GM23338 (cell line): ENCODE results near the gene RTN4IP1. TPM values are rescaled to one million over a fixed set of nuclear protein-coding genes. Genes with fewer than 3 reads are reported as not detected.

Experiments
- ATAC-seq: fragments of 200-7000 bp; cut with Tn5 transposase; 3 replicates; pipeline ENCODE4 v1.9.1; 2020
- DNase-seq: peaks from one replicate; pipeline ENCODE4 v3.0.0-alpha.2; 2015; ENCODE audit warnings: low spot score
- H2AFZ ChIP-seq: fragments of 200-600 bp; sonication (generic); 2 replicates; pipeline ENCODE4 v1.8.0; 2016; ENCODE audit warnings: antibody characterized with exemption, mild to moderate bottlenecking, moderate library complexity
- H3F3A ChIP-seq: fragments of 200-600 bp; sonication (generic); replicated peaks from 2 replicates; pipeline ENCODE4 v1.8.0; 2017; ENCODE audit warnings: antibody characterized with exemption, mixed run types, low read depth
- H3K27ac ChIP-seq: fragments of 200-600 bp; sonication (generic); 2 replicates; pipeline ENCODE4 v1.6.1; 2016; ENCODE audit warnings: low read depth
- H3K27me3 ChIP-seq: fragments of 200-600 bp; sonication (generic); 2 replicates; pipeline ENCODE4 v1.8.0; 2016; ENCODE audit warnings: mild to moderate bottlenecking, mixed run types, moderate library complexity; ENCODE audit not compliant: insufficient read depth
- H3K36me3 ChIP-seq: fragments of 200-600 bp; sonication (generic); 2 replicates; pipeline ENCODE4 v1.8.0; 2016; ENCODE audit warnings: mild to moderate bottlenecking; ENCODE audit not compliant: insufficient read depth
- H3K4me1 ChIP-seq: fragments of 200-600 bp; sonication (generic); 2 replicates; pipeline ENCODE4 v1.8.0; 2016; ENCODE audit warnings: mild to moderate bottlenecking, moderate library complexity; ENCODE audit not compliant: insufficient read depth
- H3K4me2 ChIP-seq: fragments of 200-600 bp; sonication (generic); 2 replicates; pipeline ENCODE4 v1.7.1; 2017; ENCODE audit warnings: mixed run types
- H3K4me3 ChIP-seq: fragments of 200-600 bp; sonication (generic); 2 replicates; pipeline ENCODE4 v1.6.1; 2016; ENCODE audit warnings: mixed run types
- H3K79me2 ChIP-seq: fragments of 200-600 bp; sonication (generic); replicated peaks from 2 replicates; pipeline ENCODE4 v1.8.0; 2017; ENCODE audit warnings: mild to moderate bottlenecking; ENCODE audit not compliant: insufficient read depth
- H3K9me2 ChIP-seq: fragments of 200-600 bp; sonication (generic); 2 replicates; pipeline ENCODE4 v1.8.0; 2017; ENCODE audit not compliant: insufficient read depth
- H4K20me1 ChIP-seq: fragments of 200-600 bp; sonication (generic); replicated peaks from 2 replicates; pipeline ENCODE4 v1.8.0; 2017; ENCODE audit warnings: mild to moderate bottlenecking; ENCODE audit not compliant: insufficient read depth
- H3K27ac Mint-ChIP-seq: 2 replicates; pipeline ENCODE4 v1.8.0; 2020; ENCODE audit warnings: inconsistent platforms, mild to moderate bottlenecking, moderate library complexity, mixed read lengths
- H3K27me3 Mint-ChIP-seq: 3 replicates; pipeline ENCODE4 v1.8.0; 2022; ENCODE audit warnings: low read depth, mild to moderate bottlenecking, moderate library complexity, mixed read lengths, inconsistent platforms; ENCODE audit not compliant: insufficient read depth, poor library complexity
- H3K36me3 Mint-ChIP-seq: 3 replicates; pipeline ENCODE4 v1.8.0; 2021; ENCODE audit warnings: low read depth, mild to moderate bottlenecking, inconsistent platforms, moderate library complexity, mixed read lengths
- H3K4me1 Mint-ChIP-seq: 3 replicates; pipeline ENCODE4 v1.8.0; 2020; ENCODE audit warnings: mild to moderate bottlenecking, inconsistent platforms, mixed read lengths
- H3K4me3 Mint-ChIP-seq: 3 replicates; pipeline ENCODE4 v1.8.0; 2021; ENCODE audit warnings: moderate library complexity, mild to moderate bottlenecking, inconsistent platforms, mixed read lengths
- H3K9me3 Mint-ChIP-seq: 3 replicates; pipeline ENCODE4 v1.8.0; 2020; ENCODE audit warnings: moderate library complexity, mild to moderate bottlenecking, inconsistent platforms, mixed read lengths
- CREB1 ChIP-seq: fragments of 250-450 bp; sonication (Bioruptor Pico); IDR thresholded peaks from 2 replicates; pipeline ENCODE4 v1.5.0; 2020; ENCODE audit warnings: low read depth, mild to moderate bottlenecking, moderate library complexity
- EZH2 ChIP-seq: fragments of 200-600 bp; sonication (generic); IDR thresholded peaks from one replicate; pipeline ENCODE4 v1.8.0; 2017; ENCODE audit warnings: antibody characterized with exemption, mild to moderate bottlenecking, low read depth; ENCODE audit not compliant: unreplicated experiment
- EZH2phosphoT487 ChIP-seq: fragments of 200-600 bp; sonication (generic); IDR thresholded peaks from one replicate; pipeline ENCODE4 v1.8.1; 2018; ENCODE audit warnings: antibody characterized with exemption; ENCODE audit not compliant: unreplicated experiment
- JUNB ChIP-seq: IDR thresholded peaks from one replicate; pipeline ENCODE4 v1.6.1; 2016; ENCODE audit warnings: antibody characterized with exemption; ENCODE audit not compliant: unreplicated experiment
- NANOG ChIP-seq: IDR thresholded peaks from 2 replicates; pipeline ENCODE4 v1.6.1; 2016; ENCODE audit warnings: antibody characterized with exemption, borderline replicate concordance
- POLR2AphosphoS5 ChIP-seq: IDR thresholded peaks from 2 replicates; pipeline ENCODE4 v1.6.1; 2016; ENCODE audit warnings: antibody characterized with exemption, low read depth
- STAT1 ChIP-seq: IDR thresholded peaks from one replicate; pipeline ENCODE4 v1.6.1; 2016; ENCODE audit warnings: antibody characterized with exemption; ENCODE audit not compliant: unreplicated experiment
- ZNF114 ChIP-seq: fragments of 250-450 bp; sonication (Bioruptor Pico); IDR thresholded peaks from 2 replicates; pipeline ENCODE4 v1.5.0; 2020; ENCODE audit warnings: mild to moderate bottlenecking, moderate library complexity
- ZNF331 ChIP-seq: fragments of 250-450 bp; sonication (Bioruptor Pico); IDR thresholded peaks from 2 replicates; pipeline ENCODE4 v1.5.0; 2020; ENCODE audit warnings: low read depth, mild to moderate bottlenecking, moderate library complexity
- polyA plus RNA-seq: library from polyadenylated mRNA; unstranded; fragments of >200 nt; fragmentation: Nextera tagmentation; extraction: Ambion mirVana; gene quantifications from 2 replicates; pipeline ENCODE4 v1.2.1, GENCODE V29; 2016
- total RNA-seq: library from RNA; depleted of rRNA; stranded (reverse); fragments of >200 nt; shearing (Covaris generic); gene quantifications from 2 replicates; pipeline ENCODE4 v1.2.3, GENCODE V29; 2014
- TF ChIP-seq, protein P1 (sequence below), 2 experiments: fragments of 200-600 bp in 1 of 2; sonication (generic) in 1 of 2; conservative IDR thresholded peaks; 2 replicates each; pipeline versions ENCODE4 v1.5.1 to v1.6.1; 2016 to 2017; ENCODE audit warnings: antibody characterized with exemption in 2 of 2, low read depth in 2 of 2, mild to moderate bottlenecking in 2 of 2, moderate library complexity in 1 of 2
- TF ChIP-seq, protein P2 (sequence below): IDR thresholded peaks from one replicate; pipeline ENCODE4 v1.6.1; 2018; ENCODE audit warnings: antibody characterized with exemption; ENCODE audit not compliant: unreplicated experiment
- TF ChIP-seq, protein P3 (sequence below): fragments of 250-450 bp; sonication (Bioruptor Pico); IDR thresholded peaks from 2 replicates; pipeline ENCODE4 v1.5.0; 2020; ENCODE audit warnings: mild to moderate bottlenecking, moderate library complexity

RTN4IP1 gene
- total and polyA plus RNA-seq, 2 experiments from 2014 or later, result 14.5 to 17.5 TPM

DNA sequence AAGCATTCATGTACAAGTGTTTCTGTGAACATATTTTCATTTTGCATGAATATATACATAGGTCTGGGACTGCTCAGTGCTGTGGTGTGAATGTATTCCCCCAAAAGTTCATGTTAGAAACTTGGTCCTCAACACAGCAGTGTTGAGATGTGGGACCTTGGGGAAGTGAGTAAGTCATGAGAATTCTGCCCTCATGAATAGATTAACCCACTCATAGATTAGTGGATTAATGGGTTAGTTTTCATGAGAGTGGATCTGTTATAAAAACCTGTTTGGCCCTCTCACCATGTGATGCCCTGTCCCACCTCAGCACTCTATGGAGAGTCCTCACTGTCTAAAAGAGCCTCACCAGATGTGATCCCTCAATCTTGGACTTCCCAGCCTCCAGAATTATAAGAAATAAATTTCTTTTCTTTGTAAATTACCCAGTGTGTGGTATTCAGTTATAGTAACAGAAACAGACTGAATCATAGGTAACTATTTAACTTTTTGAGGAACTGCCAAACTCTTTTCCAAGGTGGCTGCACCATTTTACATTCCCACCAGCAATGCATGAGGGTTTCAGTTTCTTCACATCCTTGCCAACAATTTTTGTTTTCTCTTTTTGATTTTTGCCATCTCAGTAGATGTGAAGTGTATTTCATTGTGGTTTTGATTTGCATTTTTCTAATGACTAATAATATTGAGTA, 45.4 kb upstream of the RTN4IP1 start:
- Mint-ChIP-seq H3K4me3 (no peak overlapping the region), H3K36me3 (peaks cover 4% of the 10 kb centered on the region), H3K9me3 (no peaks in the 10 kb centered on the region; the same call in 1 of the 3 replicates), H3K27me3 (peaks cover 2% of the 10 kb centered on the region), H3K4me1 (peaks cover 21% of the 10 kb centered on the region), H3K27ac (no peak overlapping the region)
- Histone ChIP-seq H3K9me2 (no peaks in the 10 kb centered on the region), H3K36me3 (no peaks in the 10 kb centered on the region), H2AFZ (no peak overlapping the region), H3F3A (no peaks in the 10 kb centered on the region), H3K27me3 (no peaks in the 10 kb centered on the region), H3K4me3 (no peak overlapping the region), H3K4me2 (no peak overlapping the region), H3K79me2 (no peaks in the 10 kb centered on the region), H3K4me1 (peaks cover 22% of the 10 kb centered on the region), H4K20me1 (no peaks in the 10 kb centered on the region), H3K27ac (no peak overlapping the region)
- DNase-seq, result no peak
- TF ChIP-seq POLR2AphosphoS5 (no peak), ZNF114 (no peak), STAT1 (no peak), CREB1 (CRISPR knock-in tag) (no peak), EZH2 (no peak), EZH2phosphoT487 (no peak), JUNB (no peak), ZNF331 (CRISPR knock-in tag) (no peak), NANOG (no peak)
- TF ChIP-seq, protein P1, sequence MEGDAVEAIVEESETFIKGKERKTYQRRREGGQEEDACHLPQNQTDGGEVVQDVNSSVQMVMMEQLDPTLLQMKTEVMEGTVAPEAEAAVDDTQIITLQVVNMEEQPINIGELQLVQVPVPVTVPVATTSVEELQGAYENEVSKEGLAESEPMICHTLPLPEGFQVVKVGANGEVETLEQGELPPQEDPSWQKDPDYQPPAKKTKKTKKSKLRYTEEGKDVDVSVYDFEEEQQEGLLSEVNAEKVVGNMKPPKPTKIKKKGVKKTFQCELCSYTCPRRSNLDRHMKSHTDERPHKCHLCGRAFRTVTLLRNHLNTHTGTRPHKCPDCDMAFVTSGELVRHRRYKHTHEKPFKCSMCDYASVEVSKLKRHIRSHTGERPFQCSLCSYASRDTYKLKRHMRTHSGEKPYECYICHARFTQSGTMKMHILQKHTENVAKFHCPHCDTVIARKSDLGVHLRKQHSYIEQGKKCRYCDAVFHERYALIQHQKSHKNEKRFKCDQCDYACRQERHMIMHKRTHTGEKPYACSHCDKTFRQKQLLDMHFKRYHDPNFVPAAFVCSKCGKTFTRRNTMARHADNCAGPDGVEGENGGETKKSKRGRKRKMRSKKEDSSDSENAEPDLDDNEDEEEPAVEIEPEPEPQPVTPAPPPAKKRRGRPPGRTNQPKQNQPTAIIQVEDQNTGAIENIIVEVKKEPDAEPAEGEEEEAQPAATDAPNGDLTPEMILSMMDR (conservative IDR thresholded peaks at IDR 0.05; ENCODE audit: low read depth in 2 of 2), result no peak
- TF ChIP-seq, protein P2, sequence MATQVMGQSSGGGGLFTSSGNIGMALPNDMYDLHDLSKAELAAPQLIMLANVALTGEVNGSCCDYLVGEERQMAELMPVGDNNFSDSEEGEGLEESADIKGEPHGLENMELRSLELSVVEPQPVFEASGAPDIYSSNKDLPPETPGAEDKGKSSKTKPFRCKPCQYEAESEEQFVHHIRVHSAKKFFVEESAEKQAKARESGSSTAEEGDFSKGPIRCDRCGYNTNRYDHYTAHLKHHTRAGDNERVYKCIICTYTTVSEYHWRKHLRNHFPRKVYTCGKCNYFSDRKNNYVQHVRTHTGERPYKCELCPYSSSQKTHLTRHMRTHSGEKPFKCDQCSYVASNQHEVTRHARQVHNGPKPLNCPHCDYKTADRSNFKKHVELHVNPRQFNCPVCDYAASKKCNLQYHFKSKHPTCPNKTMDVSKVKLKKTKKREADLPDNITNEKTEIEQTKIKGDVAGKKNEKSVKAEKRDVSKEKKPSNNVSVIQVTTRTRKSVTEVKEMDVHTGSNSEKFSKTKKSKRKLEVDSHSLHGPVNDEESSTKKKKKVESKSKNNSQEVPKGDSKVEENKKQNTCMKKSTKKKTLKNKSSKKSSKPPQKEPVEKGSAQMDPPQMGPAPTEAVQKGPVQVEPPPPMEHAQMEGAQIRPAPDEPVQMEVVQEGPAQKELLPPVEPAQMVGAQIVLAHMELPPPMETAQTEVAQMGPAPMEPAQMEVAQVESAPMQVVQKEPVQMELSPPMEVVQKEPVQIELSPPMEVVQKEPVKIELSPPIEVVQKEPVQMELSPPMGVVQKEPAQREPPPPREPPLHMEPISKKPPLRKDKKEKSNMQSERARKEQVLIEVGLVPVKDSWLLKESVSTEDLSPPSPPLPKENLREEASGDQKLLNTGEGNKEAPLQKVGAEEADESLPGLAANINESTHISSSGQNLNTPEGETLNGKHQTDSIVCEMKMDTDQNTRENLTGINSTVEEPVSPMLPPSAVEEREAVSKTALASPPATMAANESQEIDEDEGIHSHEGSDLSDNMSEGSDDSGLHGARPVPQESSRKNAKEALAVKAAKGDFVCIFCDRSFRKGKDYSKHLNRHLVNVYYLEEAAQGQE, result no peak
- TF ChIP-seq, protein P3, sequence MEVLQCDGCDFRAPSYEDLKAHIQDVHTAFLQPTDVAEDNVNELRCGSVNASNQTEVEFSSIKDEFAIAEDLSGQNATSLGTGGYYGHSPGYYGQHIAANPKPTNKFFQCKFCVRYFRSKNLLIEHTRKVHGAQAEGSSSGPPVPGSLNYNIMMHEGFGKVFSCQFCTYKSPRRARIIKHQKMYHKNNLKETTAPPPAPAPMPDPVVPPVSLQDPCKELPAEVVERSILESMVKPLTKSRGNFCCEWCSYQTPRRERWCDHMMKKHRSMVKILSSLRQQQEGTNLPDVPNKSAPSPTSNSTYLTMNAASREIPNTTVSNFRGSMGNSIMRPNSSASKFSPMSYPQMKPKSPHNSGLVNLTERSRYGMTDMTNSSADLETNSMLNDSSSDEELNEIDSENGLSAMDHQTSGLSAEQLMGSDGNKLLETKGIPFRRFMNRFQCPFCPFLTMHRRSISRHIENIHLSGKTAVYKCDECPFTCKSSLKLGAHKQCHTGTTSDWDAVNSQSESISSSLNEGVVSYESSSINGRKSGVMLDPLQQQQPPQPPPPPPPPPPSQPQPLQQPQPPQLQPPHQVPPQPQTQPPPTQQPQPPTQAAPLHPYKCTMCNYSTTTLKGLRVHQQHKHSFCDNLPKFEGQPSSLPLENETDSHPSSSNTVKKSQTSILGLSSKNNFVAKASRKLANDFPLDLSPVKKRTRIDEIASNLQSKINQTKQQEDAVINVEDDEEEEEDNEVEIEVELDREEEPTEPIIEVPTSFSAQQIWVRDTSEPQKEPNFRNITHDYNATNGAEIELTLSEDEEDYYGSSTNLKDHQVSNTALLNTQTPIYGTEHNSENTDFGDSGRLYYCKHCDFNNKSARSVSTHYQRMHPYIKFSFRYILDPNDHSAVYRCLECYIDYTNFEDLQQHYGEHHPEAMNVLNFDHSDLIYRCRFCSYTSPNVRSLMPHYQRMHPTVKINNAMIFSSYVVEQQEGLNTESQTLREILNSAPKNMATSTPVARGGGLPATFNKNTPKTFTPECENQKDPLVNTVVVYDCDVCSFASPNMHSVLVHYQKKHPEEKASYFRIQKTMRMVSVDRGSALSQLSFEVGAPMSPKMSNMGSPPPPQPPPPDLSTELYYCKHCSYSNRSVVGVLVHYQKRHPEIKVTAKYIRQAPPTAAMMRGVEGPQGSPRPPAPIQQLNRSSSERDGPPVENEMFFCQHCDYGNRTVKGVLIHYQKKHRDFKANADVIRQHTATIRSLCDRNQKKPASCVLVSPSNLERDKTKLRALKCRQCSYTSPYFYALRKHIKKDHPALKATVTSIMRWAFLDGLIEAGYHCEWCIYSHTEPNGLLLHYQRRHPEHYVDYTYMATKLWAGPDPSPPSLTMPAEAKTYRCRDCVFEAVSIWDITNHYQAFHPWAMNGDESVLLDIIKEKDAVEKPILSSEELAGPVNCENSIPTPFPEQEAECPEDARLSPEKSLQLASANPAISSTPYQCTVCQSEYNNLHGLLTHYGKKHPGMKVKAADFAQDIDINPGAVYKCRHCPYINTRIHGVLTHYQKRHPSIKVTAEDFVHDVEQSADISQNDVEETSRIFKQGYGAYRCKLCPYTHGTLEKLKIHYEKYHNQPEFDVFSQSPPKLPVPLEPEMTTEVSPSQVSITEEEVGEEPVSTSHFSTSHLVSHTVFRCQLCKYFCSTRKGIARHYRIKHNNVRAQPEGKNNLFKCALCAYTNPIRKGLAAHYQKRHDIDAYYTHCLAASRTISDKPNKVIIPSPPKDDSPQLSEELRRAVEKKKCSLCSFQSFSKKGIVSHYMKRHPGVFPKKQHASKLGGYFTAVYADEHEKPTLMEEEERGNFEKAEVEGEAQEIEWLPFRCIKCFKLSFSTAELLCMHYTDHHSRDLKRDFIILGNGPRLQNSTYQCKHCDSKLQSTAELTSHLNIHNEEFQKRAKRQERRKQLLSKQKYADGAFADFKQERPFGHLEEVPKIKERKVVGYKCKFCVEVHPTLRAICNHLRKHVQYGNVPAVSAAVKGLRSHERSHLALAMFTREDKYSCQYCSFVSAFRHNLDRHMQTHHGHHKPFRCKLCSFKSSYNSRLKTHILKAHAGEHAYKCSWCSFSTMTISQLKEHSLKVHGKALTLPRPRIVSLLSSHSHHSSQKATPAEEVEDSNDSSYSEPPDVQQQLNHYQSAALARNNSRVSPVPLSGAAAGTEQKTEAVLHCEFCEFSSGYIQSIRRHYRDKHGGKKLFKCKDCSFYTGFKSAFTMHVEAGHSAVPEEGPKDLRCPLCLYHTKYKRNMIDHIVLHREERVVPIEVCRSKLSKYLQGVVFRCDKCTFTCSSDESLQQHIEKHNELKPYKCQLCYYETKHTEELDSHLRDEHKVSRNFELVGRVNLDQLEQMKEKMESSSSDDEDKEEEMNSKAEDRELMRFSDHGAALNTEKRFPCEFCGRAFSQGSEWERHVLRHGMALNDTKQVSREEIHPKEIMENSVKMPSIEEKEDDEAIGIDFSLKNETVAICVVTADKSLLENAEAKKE (CRISPR knock-in tag), result no peak
- no peak for ATAC-seq
